K562 (cell line): Measurements from ENCODE around the gene NTM. TPM values are rescaled to one million over a fixed set of nuclear protein-coding genes. Genes with fewer than 3 reads are reported as not detected.

Experiments used
- ATAC-seq: fragments of 200-7000 bp; cut with Tn5 transposase; 3 replicates; pipeline ENCODE4 v1.9.1; 2020; ENCODE audit warnings: moderate library complexity
- BruUV-seq: library from RNA; stranded (reverse); fragments of 400-500 nt; replicated peaks from 2 replicates; lab custom pipeline; 2021; lab: Mats Ljungman, UMichigan
- CTCF ChIA-PET: fragments of 300-600 bp; formaldehyde crosslinking; extraction: SDS; loops from one replicate; lab custom pipeline; 2021; ENCODE audit warnings: low intra/inter-chr PET ratio; lab: Yijun Ruan, JAX
- POLR2A ChIA-PET: fragments of 300-600, 350-650 bp; sonication (Branson Sonifier 250); formaldehyde crosslinking; extraction: SDS; loops from one replicate; lab custom pipeline; 2021; ENCODE audit warnings: antibody characterized with exemption, inconsistent platforms; lab: Yijun Ruan, JAX
- DNase-seq, 4 experiments: peaks; one replicate each; pipeline versions ENCODE4 v3.0.0 to v3.0.0-alpha.2; 2011 to 2018; ENCODE audit warnings: low spot score in 3 of 4, mixed read lengths in 3 of 4; ENCODE audit errors: extremely low read depth in 1 of 4
- FAIRE-seq: peaks from 2 replicates; lab custom pipeline; 2011; peaks lifted over from hg19 to GRCh38; lab: Jason Lieb, UNC
- H2AFZ ChIP-seq: 2 replicates; pipeline ENCODE4 v1.6.0; 2011; ENCODE audit warnings: low read depth, low read length, control low read depth, inconsistent platforms
- H3K27ac ChIP-seq: fragments of 200-600 bp; 3 replicates; pipeline ENCODE4 v1.8.0; 2011; ENCODE audit warnings: low read depth, mild to moderate bottlenecking, control low read depth, inconsistent platforms, low read length, moderate library complexity, mixed read lengths; ENCODE audit errors: extremely low read depth
- H3K27me3 ChIP-seq, 2 experiments: fragments of 300-600 bp in 1 of 2; 2 replicates in 1 of 2; 3 replicates in 1 of 2; pipeline versions ENCODE4 v1.6.0 to v1.8.0; 2011; ENCODE audit warnings: inconsistent platforms in 2 of 2, low read length in 2 of 2, mild to moderate bottlenecking in 1 of 2, mixed read lengths in 1 of 2, moderate library complexity in 1 of 2; ENCODE audit not compliant: control insufficient read depth in 2 of 2, insufficient read depth in 2 of 2
- H3K36me3 ChIP-seq: fragments of 300-600 bp; 3 replicates; pipeline ENCODE4 v1.8.0; 2011; ENCODE audit warnings: mild to moderate bottlenecking, low read length, inconsistent platforms; ENCODE audit not compliant: control insufficient read depth, insufficient read depth
- H3K4me1 ChIP-seq, 2 experiments: fragments of 200-600 bp in 1 of 2; replicated peaks in 1 of 2; 2 replicates in 1 of 2; 3 replicates in 1 of 2; pipeline versions ENCODE4 v1.5.1 to v1.8.0; 2011; ENCODE audit warnings: inconsistent platforms in 2 of 2, low read length in 2 of 2, mild to moderate bottlenecking in 1 of 2, mixed read lengths in 1 of 2, moderate library complexity in 1 of 2; ENCODE audit not compliant: control insufficient read depth in 2 of 2, insufficient read depth in 2 of 2
- H3K4me2 ChIP-seq: 2 replicates; pipeline ENCODE4 v1.6.1; 2011; ENCODE audit warnings: low read length, control low read depth, inconsistent platforms, mixed read lengths; ENCODE audit not compliant: insufficient read depth
- H3K4me3 ChIP-seq: fragments of 200-600 bp; sonication (generic), shearing (Covaris generic); 2 replicates; pipeline ENCODE4 v1.5.1; 2016; ENCODE audit warnings: control low read depth, inconsistent platforms
- H3K79me2 ChIP-seq: fragments of 200-600 bp; 3 replicates; pipeline ENCODE4 v1.8.0; 2011; ENCODE audit warnings: low read length, inconsistent platforms; ENCODE audit not compliant: control insufficient read depth, insufficient read depth
- H3K9ac ChIP-seq, 2 experiments: 2 replicates each; pipeline versions ENCODE4 v1.6.0 to v1.6.1; 2011; ENCODE audit warnings: low read depth in 2 of 2, low read length in 2 of 2, control low read depth in 1 of 2, inconsistent platforms in 1 of 2, mild to moderate bottlenecking in 1 of 2, mixed read lengths in 1 of 2; ENCODE audit not compliant: insufficient read depth in 1 of 2
- H3K9me1 ChIP-seq: one replicate; pipeline ENCODE4 v1.6.0; 2011; ENCODE audit warnings: inconsistent platforms, mild to moderate bottlenecking, low read length, moderate library complexity; ENCODE audit not compliant: control insufficient read depth, insufficient read depth
- H3K9me3 ChIP-seq: replicated peaks from 2 replicates; pipeline ENCODE4 v1.5.1; 2011; ENCODE audit warnings: low read depth, low read length, inconsistent platforms; ENCODE audit not compliant: control insufficient read depth, insufficient read depth
- H4K20me1 ChIP-seq: replicated peaks from 2 replicates; pipeline ENCODE4 v1.6.1; 2011; ENCODE audit warnings: low read length, inconsistent platforms, mixed read lengths; ENCODE audit not compliant: control insufficient read depth, insufficient read depth
- C11orf30 ChIP-seq: fragments of 450-650 bp; IDR thresholded peaks from 2 replicates; pipeline ENCODE4 v1.6.1; 2016; ENCODE audit warnings: low read depth, mild to moderate bottlenecking
- KDM4B ChIP-seq, 2 experiments: fragments of 450-650 bp in 1 of 2; sonication (generic) in 1 of 2; IDR thresholded peaks; 2 replicates each; pipeline ENCODE4 v1.6.1; 2016 to 2017; ENCODE audit warnings: borderline replicate concordance in 2 of 2, antibody characterized with exemption in 1 of 2, low read depth in 1 of 2, mild to moderate bottlenecking in 1 of 2
- KHSRP ChIP-seq: fragments of 450-650 bp; IDR thresholded peaks from 2 replicates; pipeline ENCODE4 v1.6.1; 2017
- SUPT5H ChIP-seq: fragments of 450-650 bp; IDR thresholded peaks from 2 replicates; pipeline ENCODE4 v1.6.1; 2016
- TBP ChIP-seq: optimal IDR thresholded peaks from 2 replicates; pipeline ENCODE3; 2011; ENCODE audit warnings: low read depth, low read length, improper control_type of control experiment
- ZNF316 ChIP-seq: fragments of 450-650 bp; IDR thresholded peaks from 2 replicates; pipeline ENCODE4 v1.6.1; 2016
- ZNF384 ChIP-seq: IDR thresholded peaks from 2 replicates; pipeline ENCODE4 v1.6.1; 2012; ENCODE audit warnings: low read depth, low read length, improper control_type of control experiment
- WGBS: fragments of 100-300 bp; shearing (Covaris generic); methylation state at CpG from one replicate; pipeline ENCODE4 v1.1.6; 2016; ENCODE audit warnings: low coverage, mixed read lengths; ENCODE audit not compliant: insufficient coverage; ENCODE audit errors: missing lambda C conversion rate; 5-methylcytosine and 5-hydroxymethylcytosine counted together
- in situ Hi-C: fragments of 300-500 bp; cut with MboI; formaldehyde crosslinking; loops from 4 replicates; pipeline ENCODE4 v1.15.0; 2018; ENCODE audit warnings: inconsistent platforms, mixed read lengths
- intact Hi-C: fragments of 100-400 bp; cut with micrococcal nuclease; formaldehyde crosslinking; loops from 2 replicates; pipeline ENCODE4 v1.14.2; 2022
- polyA plus RNA-seq, 8 experiments: library from polyadenylated mRNA; depleted of rRNA in 4 of 8; stranded (reverse) in 5 of 8; unstranded in 3 of 8; fragments of >200 nt; fragmentation: Nextera tagmentation in 2 of 8; fragmentation: Illumina TruSeq in 1 of 8; extraction: Ambion mirVana in 2 of 8; extraction: Trizol in 1 of 8; gene quantifications; 2 replicates each; pipeline versions ENCODE4 v1.2.1 to v1.2.3, GENCODE V29; 2011 to 2014; ENCODE audit warnings: inconsistent platforms in 1 of 8, missing spikeins in 1 of 8
- total RNA-seq, 7 experiments: library from RNA; depleted of rRNA in 6 of 7; stranded (reverse); fragments of >200 nt in 6 of 7; fragmentation: Illumina TruSeq in 2 of 7; extraction: Trizol in 2 of 7; gene quantifications; 2 replicates each; pipeline versions ENCODE4 v1.2.1 to v1.2.3, GENCODE V29; 2011 to 2021; ENCODE audit warnings: low replicate concordance in 1 of 7

Gene NTM
- total and polyA plus RNA-seq, 9 of the 15 experiments (the other 6 are each of a cell fraction or from before 2014, with no cell fraction given) = not detected

DNA sequence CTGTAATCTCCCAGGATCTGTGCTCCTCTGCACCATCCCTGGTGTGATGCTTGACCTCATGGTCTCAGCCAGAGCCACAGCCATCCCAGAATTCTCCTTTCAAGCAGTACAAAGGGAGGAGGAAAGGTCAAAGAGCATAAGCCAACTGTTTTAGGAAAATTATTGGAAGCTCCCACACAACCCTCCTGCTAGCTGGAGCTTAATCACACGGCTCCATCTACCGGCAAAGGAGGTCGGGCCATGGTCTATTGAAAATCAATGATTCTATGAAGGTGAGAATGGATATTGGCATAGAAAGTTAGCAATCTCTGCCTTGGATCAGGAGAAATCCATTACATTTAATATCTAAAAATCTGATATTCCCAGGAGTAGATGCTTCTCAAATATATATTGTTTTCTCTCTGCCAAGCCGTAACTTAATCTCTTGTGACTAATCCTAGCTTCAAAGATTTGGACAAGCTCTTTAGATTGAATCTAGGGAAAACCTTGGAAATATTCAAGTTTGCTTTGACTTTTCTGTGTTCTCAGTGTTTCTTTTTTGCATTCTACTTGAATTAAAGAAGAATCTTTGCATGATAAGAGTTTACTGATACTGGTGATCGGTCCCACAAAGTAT, 259.6 kb downstream of the NTM start:
- ChIA-PET POLR2A (no interaction called here), CTCF (no interaction called here)
- H3K27ac ChIP-seq = no peak overlapping the region

DNA sequence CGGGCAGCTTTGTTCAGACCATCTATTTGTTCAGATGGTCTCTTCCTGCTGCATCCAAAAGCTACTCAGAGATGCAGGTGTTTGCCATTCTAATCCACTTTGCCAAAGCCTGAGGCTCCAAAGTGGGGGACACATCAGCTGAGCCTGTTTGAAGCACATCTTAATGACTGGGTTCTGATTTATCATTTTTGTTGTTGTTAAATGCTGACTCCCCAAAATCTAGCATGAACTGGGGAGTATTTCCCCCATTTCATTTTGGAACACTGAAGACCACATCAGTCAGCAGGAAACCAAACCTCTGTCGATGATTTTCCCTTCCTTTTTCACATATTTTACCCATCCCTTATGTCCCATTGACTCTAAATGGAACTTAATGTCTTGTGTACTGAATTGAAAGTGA, 262.6 kb downstream of the NTM start:
- no peak for DNase-seq
- Histone ChIP-seq H3K9me1 (no peaks in the 10 kb centered on the region), H3K36me3 (no peaks in the 10 kb centered on the region), H3K27me3 (no peaks in the 10 kb centered on the region), H3K9ac (no peak overlapping the region), H3K9me3 (no peaks in the 10 kb centered on the region), H3K79me2 (no peaks in the 10 kb centered on the region), H3K27ac (no peak overlapping the region), H3K4me3 (no peak overlapping the region), H4K20me1 (no peaks in the 10 kb centered on the region), H3K4me2 (no peak overlapping the region), H3K4me1 (no peaks in the 10 kb centered on the region), H2AFZ (no peak overlapping the region)
- POLR2A ChIA-PET = no interaction called here
- FAIRE-seq = no peak
- no peak for TF ChIP-seq SUPT5H
- TF ChIP-seq TBP = no peak
- TF ChIP-seq ZNF384 = no peak
- peak; percentile 19; the same call in 1 of the 2 replicates for TF ChIP-seq C11orf30
- peak; percentile 57; the same call in 1 of the 2 replicates for TF ChIP-seq ZNF316
- TF ChIP-seq KHSRP = no peak
- BruUV-seq = no TSS peak
- 0% methylated on average over 2 of the region's 2 CpGs for WGBS
- no peak for ATAC-seq
- in situ Hi-C loops (no loop called here), intact Hi-C loops (no loop called here)
- CTCF ChIA-PET = no interaction called here

More for the DNA sequence above, 259.6 kb downstream of the NTM start:
- in situ Hi-C loops = no loop called here
- intact Hi-C loops = no loop called here
- Histone ChIP-seq H3K9me3 (no peaks in the 10 kb centered on the region), H3K4me3 (no peak overlapping the region), H3K27me3 (no peaks in the 10 kb centered on the region), H3K79me2 (no peaks in the 10 kb centered on the region), H2AFZ (no peak overlapping the region), H3K36me3 (no peaks in the 10 kb centered on the region), H3K4me1 (no peaks in the 10 kb centered on the region), H4K20me1 (no peaks in the 10 kb centered on the region), H3K9me1 (no peaks in the 10 kb centered on the region), H3K9ac (no peak overlapping the region), H3K4me2 (no peak overlapping the region)
- BruUV-seq = no TSS peak
- WGBS = 2% methylated on average over 5 of the region's 5 CpGs
- FAIRE-seq = no peak
- TF ChIP-seq KDM4B (IDR thresholded peaks at IDR 0.05; ENCODE audit: borderline replicate concordance in 2 of 2, low read depth in 1 of 2) = no peak
- no peak for DNase-seq
- ATAC-seq = no peak
